Upper lobe of right lung (tissue), 1 donor: ENCODE results near the gene TIAM1. TPM values are rescaled to one million over a fixed set of nuclear protein-coding genes. Genes with fewer than 3 reads are reported as not detected.

Source experiments
- ATAC-seq: fragments of 200-7000 bp; cut with Tn5 transposase; one replicate; pipeline ENCODE4 v1.9.1; 2020; ENCODE audit warnings: mild to moderate bottlenecking, moderate library complexity
- DNase-seq: peaks from one replicate; pipeline ENCODE4 v3.0.0-alpha.2; 2020
- H3K27ac ChIP-seq: fragments of 200-600 bp; one replicate; pipeline ENCODE4 v1.8.0; 2022
- H3K27me3 ChIP-seq: fragments of 200-600 bp; one replicate; pipeline ENCODE4 v1.8.0; 2022; ENCODE audit warnings: mild to moderate bottlenecking
- H3K36me3 ChIP-seq: fragments of 200-600 bp; one replicate; pipeline ENCODE4 v1.8.0; 2022
- H3K4me1 ChIP-seq: fragments of 200-600 bp; one replicate; pipeline ENCODE4 v1.8.0; 2022
- H3K4me3 ChIP-seq: fragments of 200-600 bp; one replicate; pipeline ENCODE4 v1.8.0; 2022; ENCODE audit warnings: mild to moderate bottlenecking
- H3K9me3 ChIP-seq: fragments of 200-600 bp; one replicate; pipeline ENCODE4 v1.8.0; 2022
- intact Hi-C: fragments of 100-400 bp; cut with DNase I; formaldehyde crosslinking; loops from one replicate; pipeline ENCODE4 v1.11.0; 2022
- total RNA-seq: library from RNA; stranded (reverse); fragmentation: NEBNext Ultra II Directional; extraction: Animal tissue kit (Norgen Biotek cat#: 25700); gene quantifications from one replicate; pipeline ENCODE4 v1.2.1, GENCODE V29; 2021
- TF ChIP-seq, protein P1 (sequence below): fragments of 200-600 bp; IDR thresholded peaks from one replicate; pipeline ENCODE4 v1.8.0; 2022; ENCODE audit warnings: antibody characterized with exemption
- donor health status: DM: no; HTN: yes; CAD: no; lungs with severe emphysema.

TIAM1 gene
- total RNA-seq, 1 donor from 2014 or later, result 27.3 TPM

DNA sequence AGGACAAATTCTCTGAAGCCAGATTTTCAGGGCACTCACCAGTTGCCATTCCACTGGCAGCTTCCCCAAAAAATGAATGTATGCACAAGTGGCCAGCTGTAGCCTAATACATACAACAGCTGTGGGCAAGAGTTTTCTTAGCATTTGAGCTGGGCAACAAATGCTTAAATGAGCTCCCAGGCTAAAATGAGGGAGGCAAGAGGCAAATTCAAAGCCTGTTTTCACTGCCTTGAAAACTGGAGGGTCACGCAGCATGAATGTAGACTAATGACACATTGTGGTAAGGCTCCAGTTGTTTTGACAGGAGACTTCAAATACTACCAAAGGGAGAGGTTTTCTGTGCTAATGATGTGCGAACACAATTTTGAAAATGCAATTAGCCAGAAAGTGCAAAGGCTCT, 88.2 kb downstream of the TIAM1 start:
- ATAC-seq (no peak), DNase-seq (no peak)
- H3K9me3 ChIP-seq, result no peaks in the 10 kb centered on the region
- H3K27me3 ChIP-seq, result no peaks in the 10 kb centered on the region
- H3K4me3 ChIP-seq, result no peak overlapping the region
- intact Hi-C loops, result no loop called here
- no peak overlapping the region for H3K27ac ChIP-seq
- no peaks in the 10 kb centered on the region for H3K4me1 ChIP-seq
- no peaks in the 10 kb centered on the region for H3K36me3 ChIP-seq
- TF ChIP-seq, protein P1, sequence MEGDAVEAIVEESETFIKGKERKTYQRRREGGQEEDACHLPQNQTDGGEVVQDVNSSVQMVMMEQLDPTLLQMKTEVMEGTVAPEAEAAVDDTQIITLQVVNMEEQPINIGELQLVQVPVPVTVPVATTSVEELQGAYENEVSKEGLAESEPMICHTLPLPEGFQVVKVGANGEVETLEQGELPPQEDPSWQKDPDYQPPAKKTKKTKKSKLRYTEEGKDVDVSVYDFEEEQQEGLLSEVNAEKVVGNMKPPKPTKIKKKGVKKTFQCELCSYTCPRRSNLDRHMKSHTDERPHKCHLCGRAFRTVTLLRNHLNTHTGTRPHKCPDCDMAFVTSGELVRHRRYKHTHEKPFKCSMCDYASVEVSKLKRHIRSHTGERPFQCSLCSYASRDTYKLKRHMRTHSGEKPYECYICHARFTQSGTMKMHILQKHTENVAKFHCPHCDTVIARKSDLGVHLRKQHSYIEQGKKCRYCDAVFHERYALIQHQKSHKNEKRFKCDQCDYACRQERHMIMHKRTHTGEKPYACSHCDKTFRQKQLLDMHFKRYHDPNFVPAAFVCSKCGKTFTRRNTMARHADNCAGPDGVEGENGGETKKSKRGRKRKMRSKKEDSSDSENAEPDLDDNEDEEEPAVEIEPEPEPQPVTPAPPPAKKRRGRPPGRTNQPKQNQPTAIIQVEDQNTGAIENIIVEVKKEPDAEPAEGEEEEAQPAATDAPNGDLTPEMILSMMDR, result no peak

DNA sequence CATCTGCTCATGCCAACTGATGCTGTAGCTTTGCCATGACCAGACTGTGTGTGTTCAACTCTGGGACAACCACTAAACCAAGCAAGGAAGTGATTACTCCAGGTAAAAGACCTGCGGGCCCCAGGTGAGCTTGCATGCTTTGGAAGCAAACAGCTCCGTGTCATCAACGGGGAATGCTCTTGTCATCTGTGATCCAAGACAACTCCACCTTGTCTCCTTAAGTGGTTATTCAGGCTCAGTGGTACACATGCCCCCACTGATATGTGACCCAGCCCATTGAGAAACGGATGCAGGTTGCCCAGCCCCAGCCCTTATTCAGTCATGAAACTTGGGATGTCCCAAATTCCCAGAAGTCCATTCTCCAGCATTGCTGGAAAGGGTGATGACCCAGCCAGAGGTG, 89.0 kb downstream of the TIAM1 start:
- TF ChIP-seq, protein P1, result no peak
- intact Hi-C loops, result no loop called here
- no peak overlapping the region for H3K27ac ChIP-seq
- no peaks in the 10 kb centered on the region for H3K27me3 ChIP-seq
- H3K4me1 ChIP-seq, result no peaks in the 10 kb centered on the region
- no peaks in the 10 kb centered on the region for H3K9me3 ChIP-seq
- no peaks in the 10 kb centered on the region for H3K36me3 ChIP-seq
- ATAC-seq (no peak), DNase-seq (no peak)
- H3K4me3 ChIP-seq, result no peak overlapping the region

DNA sequence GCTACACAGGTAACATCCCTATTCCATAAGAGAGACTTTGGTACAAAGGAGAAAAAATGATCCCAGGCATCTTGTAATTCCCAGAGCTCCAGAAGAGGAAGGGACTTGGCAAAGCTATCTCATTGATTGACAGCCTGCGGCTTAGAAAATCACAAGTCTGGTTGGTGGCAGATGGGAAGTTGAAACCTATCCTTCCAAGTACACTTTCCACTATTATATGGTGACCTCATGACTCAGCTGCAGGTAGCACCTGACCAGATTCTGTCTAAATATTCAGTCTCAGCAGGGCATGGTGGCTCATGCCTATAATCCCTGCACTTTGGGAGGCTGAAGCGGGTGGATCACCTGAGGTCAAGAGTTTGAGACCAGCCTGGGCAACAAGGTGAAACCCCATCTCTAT, 89.9 kb downstream of the TIAM1 start:
- Histone ChIP-seq H3K4me3 (no peak overlapping the region), H3K36me3 (no peaks in the 10 kb centered on the region), H3K4me1 (no peaks in the 10 kb centered on the region), H3K27me3 (no peaks in the 10 kb centered on the region), H3K27ac (no peak overlapping the region), H3K9me3 (no peaks in the 10 kb centered on the region)
- TF ChIP-seq, protein P1, result no peak
- intact Hi-C loops, result no loop called here
- DNase-seq (no peak), ATAC-seq (no peak)

DNA sequence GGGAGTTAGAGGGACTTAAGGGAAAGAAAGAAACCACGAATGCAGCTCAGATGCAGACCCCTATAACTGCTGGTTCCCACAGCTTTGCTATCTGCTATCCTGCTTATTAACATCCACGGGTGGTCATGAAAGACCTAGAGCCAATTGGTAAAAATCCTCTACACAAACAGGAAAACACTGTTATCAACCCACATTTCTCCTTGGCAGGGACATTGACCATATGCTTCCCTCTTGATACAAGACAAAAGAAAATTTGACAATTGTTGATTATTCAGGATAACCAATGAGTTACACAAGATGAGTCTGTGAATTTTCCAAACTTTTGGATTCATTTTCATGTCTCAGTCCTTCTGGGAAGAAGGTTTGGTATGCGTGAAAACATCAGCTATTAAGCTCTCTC, 90.4 kb downstream of the TIAM1 start:
- intact Hi-C loops, result no loop called here
- Histone ChIP-seq H3K27me3 (no peaks in the 10 kb centered on the region), H3K27ac (no peak overlapping the region), H3K9me3 (no peaks in the 10 kb centered on the region), H3K4me1 (no peaks in the 10 kb centered on the region), H3K36me3 (no peaks in the 10 kb centered on the region), H3K4me3 (no peak overlapping the region)
- TF ChIP-seq, protein P1, result no peak
- DNase-seq, result no peak
- ATAC-seq, result no peak

DNA sequence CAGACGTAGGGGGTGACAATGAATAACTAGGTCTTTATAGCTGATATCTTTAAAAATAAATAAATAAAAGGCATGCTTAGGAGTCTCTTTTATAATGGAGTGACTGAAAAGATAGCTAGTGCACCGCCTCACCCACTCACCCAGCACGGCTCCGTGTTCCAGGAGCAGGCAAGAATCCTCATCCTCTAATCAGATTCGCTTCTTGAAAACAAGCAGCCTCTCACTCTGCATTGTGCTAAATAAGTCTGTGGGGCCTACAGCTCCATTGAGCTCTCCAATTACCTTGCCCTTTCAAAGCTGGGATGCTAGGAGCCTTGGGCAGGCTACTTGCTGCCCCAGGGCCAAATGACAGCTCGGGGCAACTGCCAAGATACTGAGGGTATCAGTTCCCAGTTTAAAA, 91.5 kb downstream of the TIAM1 start:
- ATAC-seq (no peak), DNase-seq (no peak)
- H3K27me3 ChIP-seq, result no peaks in the 10 kb centered on the region
- no peaks in the 10 kb centered on the region for H3K36me3 ChIP-seq
- H3K9me3 ChIP-seq, result no peaks in the 10 kb centered on the region
- H3K27ac ChIP-seq, result no peak overlapping the region
- no peaks in the 10 kb centered on the region for H3K4me1 ChIP-seq
- intact Hi-C loops, result no loop called here
- TF ChIP-seq, protein P1, result no peak
- H3K4me3 ChIP-seq, result no peak overlapping the region

DNA sequence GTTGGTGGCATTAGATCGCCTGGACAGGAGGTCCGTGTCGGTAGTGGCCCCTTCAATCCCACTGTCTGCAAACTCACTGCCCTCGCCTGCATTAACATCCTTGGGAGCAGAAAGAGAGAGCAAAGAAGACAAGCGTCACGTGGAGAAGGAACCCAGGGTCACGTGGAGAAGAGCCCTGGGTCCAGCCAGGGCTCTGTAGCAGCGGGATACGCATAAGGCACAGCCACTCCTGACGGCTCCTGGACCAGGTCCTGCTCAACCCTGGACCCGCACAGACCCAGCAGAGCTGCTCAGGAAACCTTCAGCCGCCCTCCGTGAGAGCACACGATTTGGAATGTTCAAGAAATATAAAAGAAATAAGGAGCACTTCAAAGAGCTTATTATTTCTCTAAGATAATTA, 92.0 kb downstream of the TIAM1 start:
- no peaks in the 10 kb centered on the region for H3K27me3 ChIP-seq
- intact Hi-C loops, result no loop called here
- ATAC-seq, result no peak
- TF ChIP-seq, protein P1, result no peak
- no peaks in the 10 kb centered on the region for H3K4me1 ChIP-seq
- H3K4me3 ChIP-seq, result no peak overlapping the region
- H3K36me3 ChIP-seq, result no peaks in the 10 kb centered on the region
- no peak for DNase-seq
- H3K27ac ChIP-seq, result no peak overlapping the region
- no peaks in the 10 kb centered on the region for H3K9me3 ChIP-seq
